ENCODE data around the gene TXNDC8. TPM values are rescaled to one million over a fixed set of nuclear protein-coding genes. Genes with fewer than 3 reads are reported as not detected.

TXNDC8 gene
- total RNA-seq, 1 donor, result not detected

Other genes with a start within 250 kb of the TXNDC8 start
- not detected for gene C9orf152, start 129.7 kb downstream of the TXNDC8 start, total RNA-seq
- 37.8 TPM for gene TXN, start 81.4 kb downstream of the TXNDC8 start, total RNA-seq
- gene SVEP1, start 241.9 kb upstream of the TXNDC8 start, total RNA-seq, result not detected